ENCODE results near the gene HECTD1.
"Not testable (repeated sequence)": the region's sequence is repeated elsewhere in the genome, so short reads cannot be mapped to it uniquely, and the experiment has no call there.

HECTD1 gene

DNA sequence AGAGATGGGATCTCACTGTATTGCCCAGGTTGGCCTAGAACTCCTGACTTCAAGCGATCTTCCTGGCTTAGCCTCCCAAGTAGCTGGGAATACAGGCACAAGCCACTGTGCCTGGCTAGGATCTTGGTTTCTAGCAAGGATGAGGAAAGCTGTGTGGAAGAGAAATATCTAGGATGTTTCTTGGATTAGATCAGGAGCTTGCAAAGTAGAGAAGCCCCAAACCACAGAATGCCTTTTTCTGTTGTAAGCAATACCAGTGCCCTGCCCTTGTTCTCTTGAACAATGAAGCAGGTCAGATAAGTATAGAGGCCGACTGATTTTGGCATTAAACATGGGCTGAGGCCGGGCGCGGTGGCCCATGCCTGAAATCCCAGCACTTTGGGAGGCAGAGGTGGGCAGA, 137.2 kb downstream of the HECTD1 start:
- peak; percentile 68 for DNase-seq (ENCODE audit: low read depth)
- H3K4me3 ChIP-seq (ENCODE audit: low read depth, low read length): no peak overlapping the region

GRCh38 chr14:31069343-31069742, 138.2 kb downstream of the HECTD1 start:
- no peak overlapping the region for H3K4me3 ChIP-seq (ENCODE audit: low read depth, low read length)
- DNase-seq (ENCODE audit: low read depth): no peak

GRCh38 chr14:31068235-31068634, 139.4 kb downstream of the HECTD1 start:
- no peak overlapping the region for H3K4me3 ChIP-seq (ENCODE audit: low read depth, low read length)
- no peak for DNase-seq (ENCODE audit: low read depth)

DNA sequence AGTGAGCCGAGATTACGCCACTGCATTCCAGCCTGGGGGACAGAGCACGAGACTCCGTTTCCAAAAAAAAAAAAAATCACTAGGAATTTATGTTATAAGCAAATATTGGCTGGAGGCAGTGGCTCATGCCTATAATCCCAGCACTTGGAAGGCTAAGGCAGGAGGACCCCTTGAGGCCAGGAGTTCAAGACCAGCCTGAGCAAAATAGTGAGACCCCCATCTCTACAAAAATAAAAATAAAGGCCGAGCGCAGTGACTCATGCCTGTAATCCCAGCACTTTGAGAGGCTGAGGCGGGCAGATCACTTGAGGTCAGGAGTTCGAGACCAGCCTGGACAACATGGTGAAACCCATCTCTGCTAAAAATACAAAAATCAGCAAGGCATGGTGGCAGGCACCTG, 144.7 kb downstream of the HECTD1 start:
- not testable (repeated sequence) for H3K4me3 ChIP-seq (ENCODE audit: low read depth, low read length); DNase-seq (ENCODE audit: low read depth)

- no peak for DNase-seq (ENCODE audit: low read depth)
- H3K4me3 ChIP-seq (ENCODE audit: low read depth, low read length): no peak overlapping the region
These were observed 147.2 kb downstream of the HECTD1 start for GRCh38 chr14:31060253-31060875.

- no peak overlapping the region for H3K4me3 ChIP-seq (ENCODE audit: low read depth, low read length)
- peak; percentile 77 for DNase-seq (ENCODE audit: low read depth)
These were observed 148.3 kb downstream of the HECTD1 start for GRCh38 chr14:31059152-31059924.

DNA sequence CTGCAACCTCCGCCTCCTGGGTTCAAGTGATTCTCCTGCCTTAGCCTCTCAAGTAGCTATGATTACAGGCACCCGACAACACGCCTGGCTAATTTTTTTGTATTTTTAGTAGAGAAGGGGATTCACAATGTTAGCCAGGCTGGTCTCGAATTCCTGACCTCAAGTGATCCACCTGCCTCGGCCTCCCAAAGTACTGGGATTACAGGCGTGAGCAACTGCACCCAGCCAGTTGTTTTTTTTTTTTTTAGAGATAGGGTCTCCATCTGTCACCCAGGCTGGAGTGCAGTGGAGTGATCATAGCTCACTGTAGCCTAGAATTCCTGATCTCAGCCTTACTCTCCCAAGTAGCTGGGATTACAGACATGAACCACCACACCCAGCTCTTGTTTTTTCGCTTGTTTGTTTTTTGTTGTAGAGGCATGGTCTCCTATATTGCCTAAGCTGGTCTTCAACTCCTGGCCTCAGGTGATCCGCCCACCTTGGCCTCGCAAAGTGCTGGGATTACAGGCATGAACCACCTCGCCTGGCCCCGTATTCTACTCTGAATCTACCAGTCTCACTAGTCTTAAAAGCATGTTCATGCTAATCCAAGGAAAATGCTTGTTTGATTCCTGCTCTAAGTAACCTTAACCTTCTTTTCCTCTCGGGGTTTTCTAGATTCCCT, 149.8 kb downstream of the HECTD1 start:
- H3K4me3 ChIP-seq (ENCODE audit: low read depth, low read length): no peak overlapping the region
- DNase-seq (ENCODE audit: low read depth): no peak

- no peak for DNase-seq (ENCODE audit: low read depth)
- no peak overlapping the region for H3K4me3 ChIP-seq (ENCODE audit: low read depth, low read length)
These were observed 150.6 kb downstream of the HECTD1 start for GRCh38 chr14:31057035-31057434.

- not testable (repeated sequence) for DNase-seq (ENCODE audit: low read depth); H3K4me3 ChIP-seq (ENCODE audit: low read depth, low read length)
These were observed 154.5 kb downstream of the HECTD1 start for GRCh38 chr14:31052905-31053586.

GRCh38 chr14:31051511-31051910, 156.1 kb downstream of the HECTD1 start:
- H3K4me3 ChIP-seq (ENCODE audit: low read depth, low read length): no peak overlapping the region
- DNase-seq (ENCODE audit: low read depth): no peak

- no peak overlapping the region for H3K4me3 ChIP-seq (ENCODE audit: low read depth, low read length)
- no peak for DNase-seq (ENCODE audit: low read depth)
These were observed 156.6 kb downstream of the HECTD1 start for GRCh38 chr14:31051023-31051422.
